HG03108 (cell line): Measurements from ENCODE around the gene CDH8.

Source experiments
- ATAC-seq: cut with Tn5 transposase; IDR thresholded peaks from one replicate; pipeline ENCODE4 v1.9.1; 2021; ENCODE audit warnings: moderate library complexity; ENCODE audit not compliant: unreplicated experiment

The CDH8 gene

GRCh38 chr16:62036101-62036801 is at the start of gene CDH8:
CDH8 (minus strand) TSS chr16:62036438; CDS start chr16:62021403, 15,035 bp downstream.
- ATAC-seq = no peak

DNA sequence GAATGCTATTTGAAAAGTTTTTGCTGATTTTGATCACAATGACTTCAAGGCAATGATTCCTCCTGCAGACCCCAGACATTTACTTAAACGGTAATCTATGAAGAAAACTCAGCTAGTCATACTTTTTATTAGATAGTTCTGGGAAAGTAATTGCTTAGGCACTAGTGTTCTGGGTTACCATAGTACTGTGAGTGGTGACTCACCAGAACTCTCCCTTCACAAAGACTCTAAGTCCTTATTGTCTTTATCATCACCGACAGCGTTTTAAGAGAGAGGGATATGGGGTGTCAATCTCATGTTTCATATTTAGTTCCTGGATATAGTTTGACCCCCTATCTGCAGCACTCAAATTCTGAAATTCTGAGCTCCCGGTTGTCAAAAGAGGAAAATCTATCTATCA is 43.0 kb upstream of the CDH8 start:
- ATAC-seq = no peak

GRCh38 chr16:62077998-62078397 is 41.8 kb upstream of the CDH8 start:
- no peak for ATAC-seq

GRCh38 chr16:62076886-62077285 is 40.6 kb upstream of the CDH8 start:
- ATAC-seq = no peak

DNA sequence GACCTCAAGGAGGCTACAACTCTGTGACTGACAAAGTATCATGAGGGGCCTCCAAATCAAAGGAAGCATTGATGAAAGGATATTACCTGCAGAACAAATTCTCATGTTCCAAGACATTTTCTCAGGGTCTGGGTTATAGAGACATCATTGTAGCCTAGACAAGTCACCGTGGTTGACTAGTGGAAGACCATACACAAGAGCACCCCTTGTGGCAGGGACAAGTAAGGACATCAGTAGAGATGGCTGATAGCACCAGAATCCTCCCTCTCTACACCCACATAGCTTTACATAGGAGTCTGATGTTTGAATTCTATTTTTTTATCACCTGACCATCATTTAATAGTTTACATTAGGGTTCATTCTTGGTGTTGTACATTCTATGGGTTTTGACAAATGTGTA is 32.5 kb upstream of the CDH8 start:
- ATAC-seq = no peak

DNA sequence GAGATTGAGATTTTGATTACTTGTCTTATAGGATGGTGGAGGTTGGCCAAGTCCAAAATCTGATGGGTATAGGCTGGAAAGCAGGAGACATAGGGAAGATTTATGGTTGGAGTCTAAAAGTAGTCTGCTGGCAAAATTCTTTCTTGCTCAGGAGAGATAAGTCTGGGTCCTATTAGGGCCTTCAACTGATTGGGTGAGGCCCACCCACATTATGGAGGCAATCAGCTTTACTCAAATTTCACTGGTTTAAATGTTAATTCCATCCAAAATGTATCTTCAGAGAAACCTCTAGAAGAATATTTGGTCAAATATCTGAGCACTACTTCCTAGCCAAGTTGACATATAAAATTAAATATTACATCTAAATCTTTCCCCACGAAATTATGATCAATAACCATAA is 31.7 kb upstream of the CDH8 start:
- no peak for ATAC-seq

DNA sequence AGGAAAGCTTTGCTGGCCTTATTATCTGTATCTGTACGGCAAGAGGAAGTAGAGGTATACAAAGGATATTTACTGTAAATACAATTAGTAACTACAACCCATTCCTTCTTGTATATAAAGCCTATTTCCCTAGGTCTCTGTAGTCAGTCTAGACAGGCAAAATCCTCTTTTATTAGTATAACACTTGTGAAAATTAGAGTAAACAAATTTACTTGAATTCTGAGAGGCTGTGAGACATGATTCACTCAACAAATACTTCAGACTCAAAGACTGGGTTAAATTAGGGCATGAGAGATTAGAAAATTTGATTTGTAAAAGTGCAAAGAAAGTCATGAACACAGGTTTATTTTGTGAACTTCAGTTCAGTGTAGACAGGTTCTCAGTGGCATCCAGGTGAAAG is 30.9 kb upstream of the CDH8 start:
- no peak for ATAC-seq

DNA sequence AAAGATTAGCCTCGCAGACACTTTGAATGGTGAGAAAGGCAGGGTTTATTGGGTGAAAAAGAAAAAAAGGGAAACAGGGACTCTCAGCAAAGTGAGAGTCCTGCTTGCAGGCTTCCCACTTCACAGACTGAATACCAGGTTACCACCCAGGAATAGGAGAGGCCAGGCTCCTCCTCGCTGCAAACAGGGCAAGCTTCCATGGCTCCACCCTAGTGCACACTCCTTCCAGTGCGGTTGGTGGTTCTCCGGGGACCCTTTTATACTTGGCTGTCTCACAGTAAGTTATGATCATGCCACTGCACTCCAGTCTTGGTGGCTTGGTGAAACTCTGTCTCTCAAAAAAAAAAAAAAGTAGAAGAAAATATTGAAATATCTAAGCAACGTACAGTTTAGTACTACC is 30.5 kb upstream of the CDH8 start:
- ATAC-seq = no peak

DNA sequence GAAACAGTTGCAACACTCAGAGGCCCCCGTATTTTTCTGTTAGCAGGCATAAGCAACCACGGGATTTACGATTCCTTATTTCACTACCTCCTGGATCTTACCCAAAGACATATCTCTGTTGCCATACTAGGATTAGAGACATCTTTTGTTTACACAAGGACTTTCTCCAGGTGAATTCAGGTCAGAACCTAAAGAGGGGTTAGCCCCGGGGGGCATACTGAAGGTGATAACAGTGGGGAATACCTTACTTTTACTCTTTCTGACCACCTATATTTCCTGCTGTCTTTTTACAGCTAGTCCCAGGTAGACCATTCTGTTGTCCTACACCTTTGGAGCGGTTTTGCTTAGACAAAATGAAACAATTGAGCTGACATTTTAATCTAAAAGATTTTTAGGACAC is 27.9 kb upstream of the CDH8 start:
- ATAC-seq = no peak

DNA sequence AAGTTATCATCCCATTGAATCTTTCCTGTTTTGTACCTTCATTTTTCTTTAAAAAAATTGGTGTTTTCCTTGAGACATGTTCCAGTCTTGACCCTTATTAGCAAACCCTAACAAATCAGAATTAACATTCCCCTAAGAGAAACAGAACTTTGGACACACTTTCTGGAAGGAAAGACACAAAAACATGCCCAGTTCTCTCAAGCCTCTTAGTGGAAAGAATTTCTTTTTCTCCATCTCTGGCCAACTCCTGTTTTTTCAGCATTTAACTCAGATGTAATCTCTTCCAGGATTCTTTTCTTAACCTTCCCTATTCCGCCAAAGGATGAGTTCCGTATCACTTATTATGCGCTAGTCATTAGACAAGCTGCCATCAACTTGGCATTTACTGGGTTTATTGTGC is 23.9 kb upstream of the CDH8 start:
- ATAC-seq = no peak

DNA sequence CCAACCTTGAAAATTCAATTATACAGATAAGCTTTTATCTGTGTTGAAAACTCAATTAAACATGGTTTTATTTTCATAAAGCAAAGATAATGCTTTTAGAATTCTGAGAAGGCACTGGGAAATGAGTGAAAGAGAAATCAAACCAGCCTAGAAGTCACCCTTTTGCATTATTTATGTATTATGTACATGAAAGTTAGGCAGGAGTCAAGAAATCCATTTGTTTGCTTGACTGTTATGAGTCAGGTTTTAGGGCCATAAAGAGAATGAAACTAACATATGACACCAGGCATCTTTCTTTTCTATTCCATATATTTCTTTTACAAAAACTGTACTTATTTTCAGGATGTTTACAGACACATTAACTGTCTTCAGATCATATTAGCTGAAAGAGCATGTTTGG is 23.3 kb upstream of the CDH8 start:
- ATAC-seq = no peak

GRCh38 chr16:62058412-62058811 is 22.2 kb upstream of the CDH8 start:
- no peak for ATAC-seq

DNA sequence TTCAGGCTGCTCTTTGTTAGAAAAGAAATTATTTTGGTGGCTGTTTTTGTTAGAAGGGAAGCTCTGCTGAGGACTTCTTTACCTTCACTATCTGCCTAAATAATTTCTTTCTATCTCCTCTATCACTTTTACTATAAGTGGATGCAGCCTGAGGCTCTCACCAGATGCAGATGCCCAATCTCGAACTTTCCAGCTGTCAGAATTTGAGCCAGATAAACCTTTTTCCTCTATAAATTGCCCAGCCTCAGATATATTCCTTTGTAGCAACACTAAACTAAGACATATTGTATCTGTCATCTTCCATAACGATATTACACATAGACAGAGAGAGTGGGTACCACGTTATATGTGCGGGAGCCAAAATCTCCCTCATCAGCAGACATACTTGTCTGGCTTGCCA is 15.7 kb upstream of the CDH8 start:
- no peak for ATAC-seq

GRCh38 chr16:62050793-62051192 is 14.6 kb upstream of the CDH8 start:
- no peak for ATAC-seq

- no peak for ATAC-seq
Observed at GRCh38 chr16:62046801-62047200, 10.6 kb upstream of the CDH8 start.

DNA sequence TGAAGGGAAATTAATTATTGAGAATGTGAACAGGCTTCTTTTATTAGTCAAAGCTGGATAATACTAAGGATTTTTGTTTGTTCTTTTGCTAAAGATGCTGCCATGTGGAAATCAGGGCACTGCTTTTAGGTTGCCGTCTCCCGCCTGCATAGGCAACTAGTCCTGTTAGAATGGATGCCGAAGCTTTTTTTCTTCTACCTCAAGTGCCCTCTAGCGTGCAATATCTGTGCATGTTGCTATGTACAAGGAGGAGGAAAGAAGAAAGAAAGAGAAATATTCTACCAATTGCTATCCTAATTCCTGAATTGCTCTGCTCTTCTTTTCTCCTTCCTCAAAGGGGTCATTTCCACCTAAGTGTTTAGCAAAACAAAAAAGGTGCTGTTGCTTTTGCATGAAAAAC is 5.2 kb upstream of the CDH8 start:
- no peak for ATAC-seq

GRCh38 chr16:62038646-62039045 is 2.4 kb upstream of the CDH8 start:
- ATAC-seq = no peak

DNA sequence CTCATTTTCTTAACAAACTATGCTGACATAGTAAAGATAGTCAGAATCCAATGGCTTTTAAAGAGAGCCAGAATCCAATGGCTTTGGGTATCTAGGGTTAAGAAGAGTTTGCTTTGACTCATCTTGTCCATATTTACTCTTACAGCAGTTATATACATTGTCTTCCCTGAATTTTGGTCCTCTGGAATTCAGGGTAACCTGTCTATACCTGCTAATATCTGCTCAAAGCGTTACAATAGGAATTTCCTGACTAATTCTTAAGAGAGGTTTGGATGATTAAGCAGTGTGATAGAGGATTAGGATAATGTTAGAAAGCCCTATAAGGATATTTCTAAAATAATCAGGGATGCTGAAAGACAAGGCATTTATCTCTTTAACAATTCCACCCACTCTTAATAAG is 2.0 kb upstream of the CDH8 start:
- ATAC-seq = no peak

DNA sequence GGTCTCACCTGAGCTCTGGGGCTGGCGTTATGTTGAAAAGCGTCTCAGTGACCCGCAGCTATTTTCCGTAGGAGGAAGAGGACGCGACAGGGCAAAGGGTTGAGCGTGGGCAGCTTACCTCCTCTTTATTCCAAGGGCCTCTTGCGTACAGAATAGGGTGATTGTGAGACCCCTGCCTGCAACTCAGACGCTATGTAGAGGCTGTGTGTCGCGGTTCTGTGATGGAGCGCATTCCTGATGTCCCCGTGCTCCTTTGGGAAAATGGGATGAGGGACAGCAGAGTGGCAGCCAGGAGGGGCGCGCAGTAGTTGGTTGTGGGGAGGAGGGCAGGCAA is 531 bp upstream of the CDH8 start:
- ATAC-seq = no peak

DNA sequence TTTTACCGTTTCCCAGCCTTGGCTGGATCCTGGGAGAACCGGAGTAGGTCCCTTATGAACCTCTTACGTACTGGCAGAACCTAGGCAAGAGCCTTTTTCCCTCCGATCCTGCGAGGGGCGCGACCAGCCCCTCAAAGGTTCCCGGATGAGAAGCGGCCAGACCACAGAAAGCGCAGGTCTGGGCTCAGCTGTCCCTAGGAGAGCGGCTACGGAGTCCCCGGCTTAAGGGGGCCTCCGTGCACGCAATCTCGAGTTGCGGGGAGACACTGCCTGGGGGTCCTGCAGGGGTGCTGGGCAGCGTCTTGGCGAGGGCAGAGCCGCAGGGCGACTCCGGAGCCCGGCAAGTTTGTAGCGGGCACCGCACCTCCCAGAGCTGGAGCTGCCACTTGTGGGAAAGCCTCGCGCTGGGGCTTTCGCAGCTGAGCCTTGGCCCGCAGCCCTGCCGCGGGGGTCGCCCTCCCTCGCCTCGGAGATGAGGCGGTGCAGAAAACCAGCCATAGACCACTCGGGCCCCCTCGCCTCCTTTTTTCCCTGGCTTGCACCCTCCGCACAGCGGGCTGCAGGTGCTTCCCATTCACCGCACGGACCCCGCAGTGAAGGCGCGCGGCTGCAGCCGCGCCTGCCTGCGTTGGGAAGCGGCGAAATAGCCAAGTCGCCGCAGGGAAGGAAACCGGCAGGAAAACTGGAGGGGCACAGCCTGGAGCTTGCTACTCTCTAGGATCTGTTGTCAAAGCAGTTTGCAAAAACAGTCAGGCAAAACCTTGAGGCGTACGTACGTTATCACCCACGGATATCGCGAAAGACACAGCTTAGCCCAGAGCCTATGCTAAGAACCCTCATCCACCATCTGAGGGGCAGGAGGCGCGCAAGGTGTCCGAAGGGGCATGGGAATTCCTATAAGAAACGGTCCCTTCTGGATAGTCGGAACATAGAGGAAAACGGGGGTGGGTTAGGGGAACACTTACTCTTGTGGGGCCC is 834 bp downstream of the CDH8 start:
- ATAC-seq = no peak

DNA sequence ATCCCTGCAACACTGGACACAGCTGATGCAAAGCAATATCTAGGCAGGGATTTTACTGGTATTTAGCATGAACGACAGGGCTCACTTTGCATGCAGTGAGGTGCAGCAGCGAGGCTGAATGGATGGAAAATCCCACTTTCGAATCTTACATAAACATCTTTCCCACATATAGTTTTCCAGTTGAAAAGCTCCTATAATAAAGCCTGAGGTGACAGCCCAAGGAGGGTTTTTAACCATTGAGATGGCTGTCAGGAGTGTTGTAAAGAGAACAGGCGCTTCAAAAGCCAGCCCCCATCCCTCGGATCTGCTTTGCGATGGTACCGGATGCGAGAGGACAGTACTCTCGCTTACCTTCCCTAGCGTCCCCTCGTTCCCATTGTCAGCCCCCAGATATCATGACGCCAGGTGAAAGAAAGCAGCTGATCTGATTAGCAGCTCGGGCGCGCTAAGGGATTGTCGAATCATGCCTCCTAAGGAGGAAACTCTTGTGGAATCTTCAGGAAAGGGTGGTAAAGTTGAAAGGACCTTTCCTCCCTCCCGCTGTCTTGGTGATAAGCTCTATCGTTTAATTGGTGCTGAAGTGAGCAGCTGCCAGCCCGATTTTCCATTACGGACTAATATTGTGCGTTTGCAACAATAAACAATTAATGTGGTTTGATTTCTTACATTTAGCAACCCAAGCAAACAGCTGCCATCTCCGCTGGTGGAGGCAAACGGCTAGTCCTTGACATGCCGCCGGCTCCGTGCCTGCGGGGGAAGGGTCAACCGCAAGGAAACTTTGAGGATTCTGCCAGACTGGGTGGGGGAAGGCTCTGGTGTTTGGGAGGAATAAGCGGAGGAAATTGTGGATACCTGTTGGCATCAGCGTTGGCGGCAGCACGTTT is 1.8 kb downstream of the CDH8 start:
- ATAC-seq = no peak
